Forelimb muscle (tissue), 1 donor: Measurements from ENCODE around the gene SPATA2L. TPM values are rescaled to one million over a fixed set of nuclear protein-coding genes. Genes with fewer than 3 reads are reported as not detected.

Experiments
- DNase-seq: peaks from one replicate; pipeline ENCODE4 v3.0.0-alpha.2; 2013; ENCODE audit warnings: low read depth
- polyA plus RNA-seq: library from polyadenylated mRNA; unstranded; fragments of 120-200 nt; gene quantifications from one replicate; pipeline ENCODE4 v1.2.1, GENCODE V29; 2013; ENCODE audit not compliant: insufficient read length

The SPATA2L gene
- polyA plus RNA-seq, 1 donor: 1.9 TPM

DNA sequence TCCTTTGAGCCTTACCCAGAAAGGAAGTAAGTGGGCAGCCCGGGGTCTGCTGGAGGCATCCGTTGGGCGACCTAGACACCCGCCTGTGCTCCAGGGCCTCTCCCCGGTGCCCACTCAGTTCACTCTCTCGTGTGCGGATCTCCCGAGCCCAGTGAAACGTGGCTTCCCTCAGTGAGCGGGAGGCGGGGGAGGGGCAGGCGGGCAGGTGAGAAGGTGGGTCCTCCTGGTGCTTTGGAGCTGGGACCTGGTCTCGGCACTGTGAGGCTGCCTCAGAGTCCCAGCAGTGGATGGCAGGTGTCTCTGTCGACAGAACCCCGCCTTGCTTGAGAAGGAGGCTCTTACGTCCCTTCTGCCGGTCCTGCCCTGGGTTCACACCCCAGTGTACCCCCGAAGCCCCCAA lies 27.8 kb upstream of the SPATA2L start:
- no peak for DNase-seq

GRCh38 chr16:89727406-89728120 lies 26.1 kb upstream of the SPATA2L start:
- DNase-seq: no peak

GRCh38 chr16:89723279-89724250 lies 22.1 kb upstream of the SPATA2L start:
- no peak for DNase-seq

GRCh38 chr16:89722392-89723278 lies 21.1 kb upstream of the SPATA2L start:
- no peak for DNase-seq

- no peak for DNase-seq
Measured at GRCh38 chr16:89721546-89722391, 20.3 kb upstream of the SPATA2L start.

GRCh38 chr16:89720813-89721545 lies 19.5 kb upstream of the SPATA2L start, which contains the start of the genes VPS9D1 and ZNF276:
Gene VPS9D1, minus strand, starts transcription at chr16:89720898. Its CDS starts 37 bp downstream, at chr16:89720861.
Gene ZNF276, plus strand, starts transcription at chr16:89721537. Its CDS starts 104 bp downstream, at chr16:89721641.
- no peak for DNase-seq

- no peak for DNase-seq
Measured at GRCh38 chr16:89720551-89720812, 19.0 kb upstream of the SPATA2L start.

DNA sequence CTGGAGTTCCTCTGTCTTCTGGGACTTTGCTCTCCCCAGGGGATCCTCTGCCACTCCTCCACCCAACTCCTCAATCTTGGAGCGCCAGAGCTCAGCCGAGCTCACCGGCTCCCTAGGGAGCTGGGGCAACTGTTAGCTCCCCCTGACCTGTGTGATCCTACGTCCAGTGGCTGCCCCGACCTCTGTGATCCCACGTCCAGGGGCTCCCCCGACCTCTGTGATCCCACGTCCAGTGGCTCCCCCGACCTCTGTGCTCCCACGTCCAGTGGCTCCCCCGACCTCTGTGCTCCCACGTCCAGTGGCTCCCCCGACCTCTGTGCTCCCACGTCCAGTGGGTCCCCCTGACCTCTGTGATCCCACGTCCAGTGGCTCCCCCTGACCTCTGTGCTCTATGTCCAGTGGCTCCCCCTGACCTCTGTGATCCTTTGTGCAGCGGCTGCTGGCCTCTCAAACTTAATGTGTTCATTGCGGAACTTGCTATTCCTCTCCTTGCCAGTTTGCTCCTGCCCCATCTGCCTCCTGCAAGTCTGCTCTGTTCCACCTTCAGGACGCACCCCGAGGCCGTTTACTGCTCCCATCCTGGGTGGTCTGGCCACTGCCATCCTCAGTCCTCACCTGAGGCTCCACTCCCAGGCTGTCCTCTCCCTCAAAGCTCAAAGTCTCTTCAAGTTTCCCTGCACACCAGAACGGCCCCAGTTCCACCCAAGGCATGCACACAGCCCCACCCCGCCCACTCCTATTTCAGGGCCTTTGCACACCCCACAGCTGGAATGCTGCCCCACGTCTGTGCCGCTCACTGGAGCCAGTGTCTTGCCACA lies 16.4 kb upstream of the SPATA2L start:
- DNase-seq: no peak

GRCh38 chr16:89716916-89717687 lies 15.6 kb upstream of the SPATA2L start:
- DNase-seq: no peak

DNA sequence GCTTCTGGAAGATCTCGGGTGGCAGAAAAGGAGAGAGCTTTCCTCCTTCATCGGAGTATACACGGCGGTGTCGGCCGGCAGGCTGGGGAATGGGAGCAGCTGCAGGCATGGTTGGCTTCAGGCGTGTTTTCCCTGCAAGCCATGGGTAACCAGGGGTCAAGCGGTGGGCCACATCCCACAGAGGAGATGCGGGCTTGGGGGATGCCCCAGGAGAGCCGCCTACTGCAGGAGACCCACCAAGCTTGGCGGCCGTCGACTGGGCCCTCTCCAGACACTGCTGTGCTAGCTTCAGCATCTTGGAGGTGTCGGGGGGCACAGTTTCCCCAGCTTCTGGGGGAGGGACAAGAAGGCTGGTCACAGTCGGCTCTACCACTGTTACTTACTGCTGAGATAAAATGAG lies 15.0 kb upstream of the SPATA2L start:
- no peak for DNase-seq

DNA sequence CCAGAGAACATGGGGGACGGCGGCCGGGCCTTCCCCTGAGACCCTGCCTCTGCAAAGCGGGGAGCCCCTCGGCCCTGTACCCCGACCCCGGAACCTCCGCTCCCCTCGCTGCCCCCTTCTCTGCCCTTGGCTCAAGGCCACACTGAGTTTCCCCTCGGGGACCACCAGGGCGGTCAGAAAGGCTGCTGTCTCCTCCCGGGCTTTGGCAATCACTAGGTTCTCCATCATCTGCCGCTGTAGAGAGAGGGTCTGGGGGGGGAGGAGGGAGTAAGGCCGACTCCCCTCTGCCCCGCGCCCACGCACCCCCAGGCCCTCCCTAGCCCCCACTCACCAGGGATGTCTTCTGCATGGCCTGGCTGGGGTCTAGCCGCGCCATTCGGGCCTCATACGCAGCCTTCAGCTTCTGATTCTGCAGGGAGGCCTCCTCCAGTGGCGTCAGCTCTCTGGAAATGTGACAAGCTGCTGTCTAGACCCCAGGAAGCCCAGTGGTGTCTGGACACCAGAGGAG lies 10.8 kb upstream of the SPATA2L start:
- DNase-seq: no peak

DNA sequence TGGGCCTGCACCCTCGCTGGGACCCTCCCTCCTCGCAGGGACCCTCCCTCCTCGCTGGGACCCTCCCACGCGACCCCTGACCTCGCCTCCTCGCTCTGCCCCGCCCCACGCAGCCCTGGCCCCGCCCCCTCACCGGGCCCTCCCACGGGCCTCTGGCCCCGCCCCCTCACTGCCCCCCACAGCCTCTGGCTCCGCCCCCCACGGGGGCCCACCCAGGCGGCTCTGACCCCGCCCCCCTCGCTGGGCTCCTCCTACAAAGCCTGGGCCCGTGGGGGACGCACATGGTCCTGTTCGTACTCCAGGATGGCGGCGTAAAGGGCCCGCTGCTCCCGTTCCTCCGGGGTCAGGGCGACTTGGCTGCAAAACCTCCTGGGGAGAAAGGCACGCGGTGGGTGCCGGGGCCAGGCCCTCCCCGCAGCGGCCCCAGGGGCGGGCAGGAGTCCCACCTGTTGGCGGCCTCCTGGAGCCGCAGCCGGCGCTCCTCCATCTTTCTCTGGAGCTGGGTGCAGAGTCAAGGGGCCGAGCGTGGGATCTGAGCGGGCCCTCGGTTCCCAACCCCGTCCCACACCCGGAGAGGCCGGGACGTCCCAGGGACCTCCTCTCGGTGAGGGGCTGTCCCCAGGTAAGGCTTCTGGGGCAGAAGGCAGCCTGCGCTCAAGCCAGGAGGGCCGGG lies 10.2 kb upstream of the SPATA2L start:
- DNase-seq: no peak

- DNase-seq: no peak
Measured at GRCh38 chr16:89710709-89711564, 9.4 kb upstream of the SPATA2L start.

- DNase-seq: no peak
Measured at GRCh38 chr16:89709716-89710432, 8.4 kb upstream of the SPATA2L start.

DNA sequence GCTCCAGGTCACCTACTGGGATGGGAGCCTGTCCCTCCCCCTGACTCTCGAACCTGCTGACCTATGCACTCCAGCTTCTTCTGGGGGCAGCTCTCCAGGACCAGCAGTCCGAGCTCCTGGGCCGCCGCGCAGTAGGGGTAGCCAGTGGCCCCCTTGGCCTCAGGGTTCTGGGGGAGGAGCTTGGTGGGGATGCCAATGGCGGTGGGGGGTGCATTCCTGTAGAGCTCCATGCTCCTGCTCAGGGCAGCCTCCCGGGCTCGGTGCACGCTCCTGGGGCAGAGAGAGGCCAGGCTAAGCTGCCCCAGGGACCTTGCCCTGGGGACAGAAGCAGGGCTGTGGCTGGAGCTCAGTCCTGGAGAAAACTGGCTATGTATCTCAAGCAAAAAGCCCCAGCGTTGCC lies 7.7 kb upstream of the SPATA2L start:
- no peak for DNase-seq

- no peak for DNase-seq
Measured at GRCh38 chr16:89708481-89708931, 7.0 kb upstream of the SPATA2L start.
